Left renal cortex interstitium (tissue), 4 donors: Measurements from ENCODE around the gene KASH5. TPM values are rescaled to one million over a fixed set of nuclear protein-coding genes. Genes with fewer than 3 reads are reported as not detected.
"Not testable (repeated sequence)": the region's sequence is repeated elsewhere in the genome, so short reads cannot be mapped to it uniquely, and the experiment has no call there.

Source experiments
- DNase-seq, 4 donors: peaks; one replicate each; pipeline ENCODE4 v3.0.0-alpha.2; 2013; ENCODE audit warnings: low read depth in 4 of 4, low spot score in 2 of 4, missing footprints in 1 of 4
- polyA plus RNA-seq, 4 donors: library from polyadenylated mRNA; unstranded; fragments of 120-200 nt; gene quantifications; one replicate each; pipeline ENCODE4 v1.2.1, GENCODE V29; 2013; ENCODE audit not compliant: insufficient read length in 4 of 4

KASH5 gene
- polyA plus RNA-seq, 4 donors: 0.10 to 0.43 (median 0.22) TPM

DNA sequence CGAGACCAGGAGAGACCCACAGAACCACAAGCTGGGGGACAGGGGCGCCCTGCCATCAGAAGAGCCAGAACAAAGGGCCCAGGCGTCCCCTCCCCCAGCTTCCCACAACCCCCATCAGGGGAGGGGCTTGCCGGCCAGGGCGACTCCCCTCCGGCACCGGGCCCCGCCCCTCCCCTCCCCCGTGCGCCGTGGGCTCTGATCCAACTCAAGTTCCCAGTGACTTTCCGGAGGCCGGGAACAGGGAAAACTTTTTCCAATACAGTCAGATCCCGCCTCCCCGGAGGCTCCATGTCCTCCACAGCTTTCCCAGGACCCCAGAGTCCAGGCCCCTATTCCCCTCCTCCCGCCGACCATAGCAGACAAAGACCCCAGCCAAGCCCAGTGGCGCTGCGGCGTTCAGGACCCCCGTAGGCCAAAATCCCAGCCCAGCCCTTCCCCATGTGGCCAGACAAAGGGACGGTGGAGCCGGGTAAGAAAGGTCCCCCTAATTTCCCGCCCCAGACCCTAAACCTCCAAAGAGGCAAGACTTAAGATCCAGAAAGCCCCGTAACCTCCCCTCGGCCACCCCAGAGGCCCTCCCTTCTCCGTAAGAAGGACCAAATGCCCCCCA lies 26.5 kb upstream of the KASH5 start:
- DNase-seq: peak; percentile 79 to 89 (median 86)

DNA sequence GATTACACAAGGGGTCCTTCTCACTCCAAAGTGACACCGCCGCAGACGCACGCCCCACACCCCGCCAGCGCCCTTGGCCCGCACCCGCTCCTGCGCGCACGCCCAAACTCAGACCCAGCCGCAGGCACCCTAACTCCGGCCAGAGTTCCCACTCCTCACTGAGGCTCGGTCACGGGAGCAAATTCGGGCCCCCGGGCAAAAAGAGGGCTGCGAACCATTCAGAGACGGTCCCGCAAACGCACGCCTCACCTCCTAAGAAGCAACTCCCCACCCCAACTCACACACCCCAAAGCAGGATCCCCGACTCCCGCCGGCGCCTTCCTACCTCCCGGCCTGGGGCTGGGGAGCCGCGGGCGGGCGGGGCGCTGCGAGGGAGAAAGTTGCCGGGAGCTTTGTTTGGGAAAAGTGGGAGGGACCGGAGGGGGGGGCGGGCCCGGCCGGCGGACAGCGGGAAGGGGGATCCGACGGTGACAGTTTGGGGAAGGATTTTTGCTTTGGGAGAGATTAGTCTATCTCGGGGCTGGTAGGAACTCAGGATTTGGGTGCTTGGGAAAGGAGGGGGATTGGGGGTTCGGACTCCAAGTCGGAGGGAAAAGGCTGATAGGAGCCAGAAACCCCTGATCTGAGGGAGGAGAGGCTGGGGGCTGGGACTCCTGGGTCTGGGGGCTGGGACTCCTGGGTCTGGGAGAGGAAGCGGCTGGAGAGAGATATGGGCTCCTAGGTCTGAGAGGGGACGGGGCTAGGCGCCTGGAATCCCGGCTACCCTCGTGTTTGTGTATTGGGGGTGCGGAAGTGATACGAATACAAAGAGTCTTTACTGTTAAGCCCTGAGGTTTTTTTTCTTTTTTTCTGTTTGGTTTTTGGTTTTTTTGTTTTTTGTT lies 25.8 kb upstream of the KASH5 start, which contains the start of gene TEAD2:
Gene TEAD2 (minus strand): TSS at position 369 of the 881 bp plus-strand sequence. CDS start 2,341 bp downstream, outside the sequence.
- peak in 3 of 4 donors; percentile 50 to 69 (median 69) for DNase-seq

DNA sequence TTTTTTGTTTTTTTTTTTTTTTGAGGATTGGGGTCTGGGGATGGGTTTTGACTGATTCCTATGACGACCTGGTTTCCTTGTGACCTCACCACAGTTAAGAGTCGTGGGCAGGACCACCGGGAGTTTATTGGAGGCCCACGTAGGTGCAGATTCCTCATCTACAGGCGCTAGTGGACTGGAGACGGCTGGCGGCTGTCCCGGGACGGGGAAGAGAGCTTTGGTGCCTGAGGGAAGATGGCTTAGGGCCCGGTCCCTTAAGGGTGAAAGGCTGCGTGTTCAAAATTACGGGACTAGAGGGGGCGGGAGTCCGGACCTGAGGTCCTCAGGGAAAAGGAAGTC lies 25.2 kb upstream of the KASH5 start:
- DNase-seq: no peak

DNA sequence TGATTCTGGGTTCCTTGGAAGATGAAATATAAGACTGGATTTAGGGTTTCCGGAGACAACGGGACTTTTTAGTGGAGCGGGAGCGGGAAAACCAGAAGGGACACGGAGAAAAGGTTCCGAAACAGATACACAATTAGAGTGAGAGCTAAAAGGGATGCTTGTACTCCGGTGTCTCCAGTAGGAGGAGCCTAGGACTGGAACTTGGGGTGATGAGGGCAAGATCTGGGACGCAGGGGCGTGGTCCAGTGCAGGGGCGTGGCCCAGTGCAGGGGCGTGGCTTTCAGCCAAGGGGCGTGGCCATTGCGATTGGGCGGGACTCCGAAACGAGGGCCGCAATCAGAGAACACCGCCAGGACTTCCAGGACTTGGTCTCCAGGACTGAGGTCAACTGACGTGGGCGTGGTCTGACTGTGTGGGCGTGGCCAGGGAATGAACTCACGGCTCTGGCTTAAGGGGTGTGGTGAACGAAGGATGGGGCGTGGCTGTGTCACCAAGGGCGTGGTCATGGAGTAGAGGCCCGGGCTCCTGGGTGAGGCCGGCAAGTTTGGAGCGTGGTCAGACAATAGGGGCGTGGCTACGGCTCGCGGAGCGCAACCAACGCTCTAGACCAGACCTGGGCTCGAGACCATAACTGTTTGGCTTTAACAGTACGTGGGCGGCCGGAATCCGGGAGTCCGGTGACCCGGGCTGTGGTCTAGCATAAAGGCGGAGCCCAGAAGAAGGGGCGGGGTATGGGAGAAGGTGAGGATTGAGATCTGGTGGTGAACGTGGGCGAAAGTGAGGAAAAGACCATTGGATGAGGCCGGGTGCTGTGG lies 24.6 kb upstream of the KASH5 start, which contains the start of gene DKKL1:
Gene DKKL1 (plus strand): TSS at position 610 of the 815 bp plus-strand sequence. CDS start 122 bp downstream, at position 732.
- DNase-seq: peak; percentile 93 to 95 (median 94)

DNA sequence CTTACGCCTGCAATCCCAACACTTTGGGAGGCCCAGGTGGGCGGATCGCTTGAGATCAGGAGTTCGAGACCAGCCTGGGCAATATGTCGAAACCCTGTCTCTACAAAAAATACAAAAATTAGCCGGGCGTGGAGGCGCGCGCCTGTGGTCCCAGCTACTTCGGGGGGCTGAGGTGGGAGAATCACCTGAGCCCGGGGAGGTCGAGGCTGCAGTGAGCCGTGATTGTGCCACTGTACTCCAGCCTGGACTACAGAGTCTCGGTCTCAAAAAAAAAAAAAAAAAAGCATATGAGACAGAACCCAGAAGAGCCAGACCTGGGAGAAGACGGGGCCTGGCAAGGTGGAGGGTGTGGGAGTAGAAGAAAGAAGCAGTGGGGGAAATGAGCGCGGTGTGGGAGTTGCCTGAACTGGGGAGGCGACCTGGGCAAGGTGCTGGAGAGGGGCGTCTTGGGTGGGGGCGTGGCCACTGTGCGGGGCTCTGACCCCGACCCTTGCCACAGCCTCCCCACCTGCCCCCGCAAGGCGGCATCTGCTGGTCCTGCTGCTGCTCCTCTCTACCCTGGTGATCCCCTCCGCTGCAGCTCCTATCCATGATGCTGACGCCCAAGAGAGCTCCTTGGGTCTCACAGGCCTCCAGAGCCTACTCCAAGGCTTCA lies 23.8 kb upstream of the KASH5 start:
- no peak for DNase-seq

DNA sequence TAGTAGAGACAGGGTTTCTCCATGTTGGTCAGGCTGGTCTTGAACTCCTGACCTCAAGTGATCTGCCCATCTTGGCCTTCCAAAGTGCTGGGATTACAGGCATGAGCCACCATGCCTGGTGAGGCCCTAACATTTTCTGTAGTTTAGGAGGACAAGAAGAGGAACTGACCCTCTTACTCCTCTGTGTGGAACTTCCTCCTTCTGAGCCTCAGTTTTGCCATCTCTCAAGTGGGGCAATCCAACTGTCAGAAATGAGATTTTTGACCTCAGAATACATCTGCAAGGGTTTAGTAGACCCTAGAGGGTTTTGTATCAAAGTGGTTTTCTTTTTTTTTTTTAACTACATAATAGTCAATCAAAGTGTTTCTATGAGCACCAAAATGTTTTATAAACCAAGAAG lies 21.9 kb upstream of the KASH5 start:
- DNase-seq: no peak

DNA sequence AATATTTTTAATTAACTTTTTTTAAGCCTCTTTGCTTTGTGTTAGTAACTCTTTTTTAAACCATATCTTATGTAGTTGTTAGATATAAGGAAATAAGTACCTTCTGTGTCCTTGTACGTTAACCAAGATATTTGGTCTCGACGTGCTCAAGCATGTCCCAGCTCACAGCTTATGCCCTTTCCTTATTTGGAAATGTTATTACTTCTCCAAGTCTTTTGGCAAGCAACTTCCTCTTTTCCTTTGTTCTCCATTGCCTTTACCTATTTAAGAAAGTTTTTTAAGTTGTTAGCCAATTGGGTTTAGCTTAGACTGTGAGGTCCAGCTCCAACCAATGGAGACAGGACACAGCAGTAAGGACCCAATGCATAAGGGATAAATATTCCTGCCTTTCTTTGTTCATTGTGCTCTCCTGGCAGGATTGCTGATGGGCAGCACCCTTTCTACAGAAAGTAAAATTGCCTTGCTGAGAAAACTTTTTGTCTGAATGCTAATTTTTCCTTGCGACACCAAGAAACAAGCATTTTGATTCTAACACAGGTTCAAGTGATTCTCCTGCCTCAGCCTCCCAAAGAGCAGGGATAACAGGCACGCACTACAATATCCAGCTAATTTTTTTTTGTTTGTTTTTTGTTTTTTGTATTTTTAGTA lies 19.2 kb upstream of the KASH5 start:
- DNase-seq: no peak

DNA sequence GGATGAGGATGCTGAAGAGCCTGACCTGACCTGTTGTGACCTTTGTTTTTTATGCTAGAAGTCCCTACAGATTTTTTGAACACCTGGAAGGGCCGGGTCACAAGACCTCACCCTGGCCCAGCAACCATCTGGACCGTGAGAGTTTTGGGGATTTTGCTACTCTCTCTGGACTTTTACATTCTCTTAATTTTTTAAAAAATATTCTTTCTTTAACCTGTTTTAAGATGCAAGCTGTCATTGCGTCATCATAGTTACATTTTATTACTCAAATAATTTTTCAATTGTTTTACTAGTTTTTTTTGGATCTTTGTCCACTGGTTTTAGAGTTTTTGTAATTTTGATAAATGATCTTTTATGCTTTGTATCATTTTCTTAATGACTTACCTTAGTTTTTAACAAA lies 16.9 kb upstream of the KASH5 start:
- no peak for DNase-seq

DNA sequence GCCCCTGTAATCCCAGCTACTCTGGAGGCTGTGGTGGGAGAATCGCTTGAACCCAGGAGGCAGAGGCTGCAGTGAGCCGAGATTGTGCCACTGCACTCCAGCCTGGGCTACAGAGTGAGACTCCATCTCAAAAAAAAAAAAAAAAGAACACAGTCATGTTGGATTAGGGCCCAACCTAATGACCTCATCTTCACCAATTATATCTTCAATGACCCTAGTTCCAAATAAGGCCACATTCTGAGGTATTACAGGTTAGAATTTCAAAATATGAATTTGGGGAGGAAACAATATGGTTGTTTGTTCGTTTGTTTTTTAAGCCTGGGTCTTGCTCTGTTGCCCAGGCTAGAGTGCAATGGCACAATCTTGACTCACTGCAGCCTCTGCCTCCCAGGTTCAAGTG lies 14.9 kb upstream of the KASH5 start:
- DNase-seq: not testable (repeated sequence)

DNA sequence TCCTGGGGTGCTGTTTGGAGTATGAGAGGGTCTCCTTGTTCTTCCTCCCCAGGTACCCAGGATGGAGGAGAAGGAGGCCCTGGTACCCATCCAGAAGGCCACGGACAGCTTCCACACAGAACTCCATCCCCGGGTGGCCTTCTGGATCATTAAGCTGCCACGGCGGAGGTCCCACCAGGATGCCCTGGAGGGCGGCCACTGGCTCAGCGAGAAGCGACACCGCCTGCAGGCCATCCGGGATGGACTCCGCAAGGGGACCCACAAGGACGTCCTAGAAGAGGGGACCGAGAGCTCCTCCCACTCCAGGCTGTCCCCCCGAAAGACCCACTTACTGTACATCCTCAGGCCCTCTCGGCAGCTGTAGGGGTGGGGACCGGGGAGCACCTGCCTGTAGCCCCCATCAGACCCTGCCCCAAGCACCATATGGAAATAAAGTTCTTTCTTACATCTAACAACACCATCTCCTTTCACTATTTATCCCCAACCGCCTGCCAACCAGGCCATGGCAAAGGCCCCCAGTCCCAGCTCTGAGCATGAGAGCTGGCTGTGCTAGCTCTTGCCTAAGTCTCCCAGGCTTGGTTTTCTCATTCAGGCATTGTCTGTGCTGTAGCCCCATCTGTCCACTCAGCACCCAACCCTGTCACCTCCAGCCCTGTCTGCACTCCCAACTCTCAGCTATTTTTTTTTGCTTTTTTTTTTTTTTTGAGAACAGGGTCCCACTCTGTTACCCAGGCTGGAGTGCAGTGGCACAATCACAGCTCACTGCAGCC lies 13.2 kb upstream of the KASH5 start:
- no peak for DNase-seq

DNA sequence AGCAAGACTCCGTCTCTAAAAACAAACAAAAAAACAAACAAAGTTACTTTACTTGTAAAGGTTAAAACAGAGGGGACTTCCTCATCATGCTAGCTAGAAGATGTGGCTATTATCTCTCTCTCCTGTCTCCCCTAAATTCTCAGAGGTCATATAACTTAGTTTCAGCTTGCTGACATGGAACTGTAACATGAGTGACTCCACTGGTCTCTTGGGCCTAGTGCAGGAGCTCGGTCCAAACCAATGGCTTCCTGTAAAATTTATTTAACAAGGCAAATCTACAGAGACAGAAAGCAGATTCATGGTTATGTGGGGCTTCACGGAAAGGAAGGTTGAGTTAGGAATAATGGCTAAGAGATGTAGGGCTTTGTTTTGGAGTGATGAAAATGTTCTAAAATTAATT lies 9.5 kb upstream of the KASH5 start:
- no peak for DNase-seq

DNA sequence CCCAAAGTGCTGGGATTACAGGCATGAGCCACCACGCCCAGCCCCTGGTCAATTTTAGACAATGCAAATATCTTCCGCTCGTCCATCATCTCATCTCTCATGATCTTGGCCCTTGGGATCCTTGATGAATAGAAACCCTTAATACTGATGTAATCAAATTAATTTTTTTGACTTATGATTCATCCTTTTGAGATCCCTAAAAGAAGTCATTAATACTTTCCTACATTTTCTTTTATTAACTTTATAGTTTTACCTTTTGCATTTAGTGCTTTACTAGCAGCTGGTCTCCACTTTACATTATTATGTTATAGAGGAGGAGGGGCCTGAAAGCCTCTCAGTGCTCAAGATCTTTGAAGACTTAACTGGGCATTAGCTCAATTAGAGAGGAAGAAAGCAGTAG lies 7.7 kb upstream of the KASH5 start:
- no peak for DNase-seq

DNA sequence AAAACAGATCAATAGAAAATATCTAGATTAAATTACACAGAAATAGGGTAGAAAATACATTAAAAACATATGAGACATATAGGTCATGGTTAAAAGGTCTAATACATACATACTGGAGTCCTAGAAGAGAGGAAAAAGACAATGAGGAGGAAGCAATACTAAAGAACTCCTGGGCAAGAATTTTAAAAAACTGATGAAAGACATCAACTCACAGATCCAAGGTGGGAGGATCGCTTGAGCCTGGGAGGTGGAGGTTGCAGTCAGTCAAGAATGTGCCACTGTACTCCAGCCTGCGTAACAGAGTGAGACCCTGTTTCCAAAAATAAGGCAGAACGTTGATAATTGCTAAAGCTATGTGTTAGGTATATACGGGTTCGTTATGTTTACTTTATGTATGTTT lies 5.4 kb upstream of the KASH5 start:
- DNase-seq: no peak

DNA sequence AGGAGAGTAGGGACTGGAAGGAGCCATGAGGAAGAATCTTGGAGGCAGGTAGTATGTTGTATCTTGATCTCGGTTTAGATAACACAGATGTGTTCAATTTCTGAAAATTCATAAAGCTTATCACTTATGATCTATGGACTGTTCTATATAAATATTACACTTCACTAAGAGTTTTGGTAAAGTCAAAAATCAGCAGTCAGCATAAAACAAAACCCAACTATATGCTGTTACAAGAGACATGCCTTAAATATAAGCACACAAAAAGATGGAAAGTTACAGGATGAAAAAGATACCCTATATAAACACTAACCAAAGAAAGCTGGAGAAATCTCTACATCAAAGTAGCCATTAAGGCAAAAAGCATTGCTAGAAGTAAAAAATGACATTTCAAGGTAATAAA lies 4.5 kb upstream of the KASH5 start:
- DNase-seq: no peak

DNA sequence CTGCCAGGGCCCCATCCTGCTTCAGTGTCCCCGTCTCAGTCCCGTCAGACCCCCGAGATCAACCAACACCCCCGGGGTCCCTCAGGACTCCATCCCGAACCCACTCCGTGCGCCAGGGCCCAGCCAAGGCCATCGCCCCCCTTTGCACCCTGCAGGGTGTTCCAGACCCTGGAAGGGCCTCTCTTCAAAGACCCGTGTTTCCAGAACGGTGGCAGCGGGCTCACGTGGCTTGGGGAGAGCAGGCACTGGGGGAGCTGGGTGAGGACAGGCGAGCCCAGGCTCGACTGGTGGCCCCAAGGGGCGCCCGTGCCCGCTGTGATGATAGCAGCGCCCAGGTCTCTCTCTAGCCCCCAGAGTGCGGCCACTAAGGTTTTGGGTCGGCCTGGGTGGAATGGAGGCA lies 1.4 kb downstream of the KASH5 start:
- no peak for DNase-seq

DNA sequence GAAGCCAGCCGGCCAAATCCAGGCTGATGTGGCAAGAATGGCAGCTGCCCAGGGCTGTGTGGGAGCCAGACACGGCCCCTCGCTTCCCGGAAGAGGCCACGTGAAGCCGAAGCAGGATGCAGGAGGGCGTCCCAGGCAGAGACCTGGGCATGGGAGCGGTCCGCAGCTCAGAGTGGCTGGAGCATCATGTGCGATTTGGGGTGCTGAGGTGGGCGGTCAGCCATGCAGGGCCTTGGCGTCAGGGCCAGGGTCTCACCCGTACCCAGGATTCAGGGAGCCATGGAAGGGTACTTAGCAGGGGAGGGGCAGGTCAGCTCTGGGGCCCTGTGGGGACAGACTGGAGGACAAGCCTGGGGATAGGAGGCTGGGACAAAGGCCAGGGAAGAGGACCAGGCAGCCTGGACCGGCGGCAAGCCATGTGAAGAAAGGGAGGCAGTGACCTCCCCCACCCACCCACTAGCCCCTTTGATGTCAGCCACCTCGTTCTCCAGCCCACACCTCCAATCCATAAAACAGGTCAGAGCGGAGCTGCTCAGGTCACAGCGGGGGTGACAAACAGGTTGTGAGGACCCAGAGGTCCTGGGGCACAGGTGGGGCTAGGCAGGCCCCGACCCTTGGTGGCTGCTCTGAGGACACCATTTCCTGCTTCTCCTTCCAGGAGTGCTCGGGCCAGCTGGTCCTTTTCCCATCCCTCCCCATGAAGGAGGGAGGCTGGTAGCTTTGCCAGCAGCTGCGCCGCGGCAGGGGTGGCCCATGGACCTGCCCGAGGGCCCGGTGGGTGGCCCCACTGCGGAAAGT lies 2.3 kb downstream of the KASH5 start:
- DNase-seq: no peak

DNA sequence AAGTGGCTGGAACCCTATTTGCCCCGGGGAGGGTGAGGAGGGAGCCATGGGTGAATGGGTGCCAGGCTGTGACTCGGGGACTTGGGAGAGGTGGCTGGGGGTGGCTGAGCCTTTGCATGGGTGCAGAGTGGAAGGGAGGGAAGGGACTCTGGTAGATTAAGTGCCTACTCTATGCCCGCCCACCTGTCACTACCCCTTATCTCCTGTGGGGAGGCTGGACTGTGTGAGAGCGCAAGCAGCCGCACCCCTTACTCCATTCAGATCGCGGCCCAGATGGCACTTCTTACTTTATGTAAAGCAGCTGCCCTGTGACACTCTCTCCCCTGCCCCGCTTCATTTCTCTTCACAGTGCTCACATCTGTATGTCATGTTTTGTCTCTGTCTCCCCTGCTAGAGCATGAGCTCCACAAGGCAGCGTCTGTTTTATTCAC lies 2.9 kb downstream of the KASH5 start:
- DNase-seq: no peak

DNA sequence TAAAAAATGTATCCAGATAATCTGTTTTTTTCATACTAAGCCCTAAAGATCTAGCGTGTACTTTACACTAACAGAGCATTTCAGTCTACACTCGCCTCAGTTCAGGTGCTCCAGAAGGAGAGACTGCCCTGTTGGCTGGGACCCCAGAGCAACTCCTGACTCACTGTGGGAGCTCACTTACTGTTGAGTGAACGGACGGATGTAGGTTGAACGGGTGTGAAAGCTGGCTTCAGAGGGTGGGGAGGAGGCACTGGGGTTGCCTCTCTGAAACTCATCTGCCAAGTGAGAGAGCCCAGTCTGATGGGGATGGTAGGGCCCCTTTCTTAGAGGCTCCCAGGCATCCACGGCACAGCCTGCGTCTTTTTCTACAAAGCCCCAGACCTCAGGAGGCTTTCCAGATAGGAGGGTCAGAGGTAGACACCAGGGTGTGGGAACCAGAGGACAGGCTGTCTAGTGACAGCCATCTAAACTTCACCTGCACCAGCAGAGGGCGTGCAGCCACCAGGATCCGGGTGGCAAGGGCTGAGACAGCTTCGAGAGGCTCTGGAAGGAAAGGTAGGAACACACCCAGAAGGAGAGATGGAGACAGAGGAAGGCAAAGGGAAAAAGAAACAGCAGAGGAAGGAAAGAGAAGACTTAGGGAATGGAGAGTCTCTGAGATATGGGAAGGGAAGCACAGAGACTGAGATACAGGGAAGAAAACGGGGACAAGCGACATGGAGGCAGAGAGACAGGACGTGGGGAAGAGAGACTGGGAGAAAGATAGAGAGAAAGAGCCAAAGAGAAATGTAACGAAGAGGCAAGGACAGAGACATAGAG lies 3.7 kb downstream of the KASH5 start:
- peak in 2 of 4 donors; percentile 50 to 69 for DNase-seq
